Putamen (tissue), 1 donor: ENCODE data around the gene DIP2C.
"Not testable (repeated sequence)": the region's sequence is repeated elsewhere in the genome, so short reads cannot be mapped to it uniquely, and the experiment has no call there.

ENCODE experiments used
- DNase-seq: peaks from one replicate; pipeline ENCODE4 v3.0.0-alpha.2; 2016; ENCODE audit warnings: low spot score

DIP2C gene

GRCh38 chr10:641149-642010 lies 48.1 kb downstream of the DIP2C start:
- DNase-seq: no peak

GRCh38 chr10:640673-641045 lies 48.8 kb downstream of the DIP2C start:
- DNase-seq: no peak

- no peak for DNase-seq
Measured at GRCh38 chr10:639751-640672, 49.5 kb downstream of the DIP2C start.

GRCh38 chr10:639001-639750 lies 50.3 kb downstream of the DIP2C start:
- no peak for DNase-seq

- no peak for DNase-seq
Measured at GRCh38 chr10:637771-638195, 51.7 kb downstream of the DIP2C start.

- no peak for DNase-seq
Measured at GRCh38 chr10:637221-637620, 52.2 kb downstream of the DIP2C start.

- DNase-seq: no peak
Measured at GRCh38 chr10:636769-637168, 52.7 kb downstream of the DIP2C start.

GRCh38 chr10:636016-636730 lies 53.3 kb downstream of the DIP2C start:
- no peak for DNase-seq

- DNase-seq: peak; percentile 71
Measured at GRCh38 chr10:635088-635861, 54.2 kb downstream of the DIP2C start.

- DNase-seq: no peak
Measured at GRCh38 chr10:634256-634655, 55.2 kb downstream of the DIP2C start.

- no peak for DNase-seq
Measured at GRCh38 chr10:633279-634245, 55.9 kb downstream of the DIP2C start.

GRCh38 chr10:632807-633177 lies 56.7 kb downstream of the DIP2C start:
- DNase-seq: not testable (repeated sequence)

- not testable (repeated sequence) for DNase-seq
Measured at GRCh38 chr10:632155-632806, 57.2 kb downstream of the DIP2C start.

- DNase-seq: no peak
Measured at GRCh38 chr10:631266-631665, 58.2 kb downstream of the DIP2C start.

GRCh38 chr10:630581-631073 lies 58.8 kb downstream of the DIP2C start:
- DNase-seq: no peak

- no peak for DNase-seq
Measured at GRCh38 chr10:629186-629998, 60.1 kb downstream of the DIP2C start.

GRCh38 chr10:628386-629045 lies 61.0 kb downstream of the DIP2C start:
- peak; percentile 88 for DNase-seq
